Spinal cord (tissue), 10 donors: Measurements from ENCODE around the gene RAB27B. TPM values are rescaled to one million over a fixed set of nuclear protein-coding genes. Genes with fewer than 3 reads are reported as not detected.

ENCODE experiments used
- DNase-seq, 6 donors: peaks; one replicate each; pipeline versions ENCODE4 v3.0.0 to v3.0.0-alpha.2; 2013 to 2015; ENCODE audit warnings: low spot score in 6 of 6, low read depth in 4 of 6
- H3K27ac ChIP-seq: one replicate; pipeline ENCODE4 v1.5.1; 2013; ENCODE audit warnings: low read depth, low read length, control low read depth
- H3K27me3 ChIP-seq: one replicate; pipeline ENCODE4 v1.6.1; 2013; ENCODE audit warnings: low read length; ENCODE audit not compliant: control insufficient read depth, insufficient read depth
- H3K36me3 ChIP-seq: one replicate; pipeline ENCODE4 v1.6.1; 2013; ENCODE audit warnings: low read length; ENCODE audit not compliant: control insufficient read depth, insufficient read depth
- H3K4me1 ChIP-seq: one replicate; pipeline ENCODE4 v1.6.1; 2013; ENCODE audit warnings: low read length; ENCODE audit not compliant: control insufficient read depth, insufficient read depth
- H3K4me3 ChIP-seq: one replicate; pipeline ENCODE4 v1.5.1; 2013; ENCODE audit warnings: low read depth, low read length, control low read depth
- H3K9me3 ChIP-seq: one replicate; pipeline ENCODE4 v1.6.1; 2013; ENCODE audit warnings: low read length; ENCODE audit not compliant: control insufficient read depth, insufficient read depth
- WGBS: methylation state at CpG from one replicate; pipeline ENCODE4 v1.1.5; 2013; ENCODE audit warnings: missing lambda C conversion rate; ENCODE audit not compliant: insufficient coverage; 5-methylcytosine and 5-hydroxymethylcytosine counted together
- polyA plus RNA-seq, 2 donors: library from polyadenylated mRNA; unstranded; fragments of 120-200 nt; gene quantifications; one replicate each; pipeline ENCODE4 v1.2.1, GENCODE V29; 2013; ENCODE audit not compliant: insufficient read length in 2 of 2
- total RNA-seq, 2 donors: library from RNA; depleted of rRNA in 1 of 2; stranded (reverse); fragments of 120-200 nt in 1 of 2; fragments of >200 nt in 1 of 2; gene quantifications; one replicate each; pipeline versions ENCODE4 v1.2.3 to v1.2.4, GENCODE V29; 2013 to 2014
- donor health status: healthy.

RAB27B gene
- total and polyA plus RNA-seq, 4 donors: 13.3 to 71.8 (median 18.3) TPM

DNA sequence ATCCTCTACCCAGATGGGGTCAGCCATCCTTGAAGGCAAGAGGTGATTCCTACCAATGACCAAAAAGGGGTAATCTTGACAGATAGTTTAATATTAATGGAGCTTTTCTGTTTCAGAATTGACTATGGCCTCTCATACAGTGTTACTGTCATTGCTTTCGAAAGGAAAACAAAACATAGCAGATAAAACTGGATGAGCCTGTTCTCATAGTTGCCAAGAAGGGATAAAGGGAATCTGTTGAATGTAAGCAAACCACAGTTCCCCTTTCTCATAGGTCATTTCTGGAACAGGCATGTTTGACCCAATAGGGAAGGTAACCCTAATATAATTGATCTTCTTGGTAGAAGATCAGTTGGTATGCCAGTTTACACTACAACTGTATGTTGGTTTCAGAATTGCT is 1.6 kb downstream of the RAB27B start:
- Histone ChIP-seq H3K4me3 (no peak overlapping the region), H3K36me3 (no peaks in the 10 kb centered on the region), H3K9me3 (peaks cover 4% of the 10 kb centered on the region), H3K4me1 (peaks cover 9% of the 10 kb centered on the region), H3K27me3 (no peaks in the 10 kb centered on the region), H3K27ac (no peak overlapping the region)
- DNase-seq: no peak
- WGBS: no CpG with 5 or more reads among the region's 1 CpG

GRCh38 chr18:54830260-54830659 is 2.0 kb downstream of the RAB27B start:
- no peak for DNase-seq
- H3K36me3 ChIP-seq: no peaks in the 10 kb centered on the region
- H3K9me3 ChIP-seq: peaks cover 4% of the 10 kb centered on the region
- no peaks in the 10 kb centered on the region for H3K27me3 ChIP-seq
- no CpG with 5 or more reads among the region's 1 CpG for WGBS
- H3K4me3 ChIP-seq: no peak overlapping the region
- H3K4me1 ChIP-seq: peaks cover 9% of the 10 kb centered on the region
- H3K27ac ChIP-seq: no peak overlapping the region

DNA sequence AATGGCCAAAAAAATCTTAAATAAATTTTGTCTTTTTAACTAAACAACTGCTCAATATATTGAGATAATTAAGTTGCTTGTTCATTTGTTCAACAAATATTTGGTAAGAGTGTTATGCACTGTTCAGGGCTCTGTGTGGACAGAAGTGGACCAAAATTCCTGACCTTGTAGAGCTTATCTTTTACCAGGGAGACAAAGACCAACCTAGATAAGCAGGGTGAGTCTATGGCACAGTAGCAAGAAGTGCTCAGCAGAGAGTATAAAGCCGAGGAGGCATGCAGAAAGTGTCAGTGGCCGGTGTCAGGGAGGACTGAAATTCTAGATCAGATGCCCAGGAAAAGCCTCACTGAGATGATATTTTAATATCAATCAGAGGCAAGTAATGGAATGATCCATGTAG is 2.6 kb downstream of the RAB27B start:
- no peaks in the 10 kb centered on the region for H3K27me3 ChIP-seq
- DNase-seq: no peak
- no peaks in the 10 kb centered on the region for H3K36me3 ChIP-seq
- peaks cover 4% of the 10 kb centered on the region for H3K9me3 ChIP-seq
- 94% methylated on average over 2 of the region's 2 CpGs for WGBS
- H3K27ac ChIP-seq: no peak overlapping the region
- peaks cover 9% of the 10 kb centered on the region for H3K4me1 ChIP-seq
- no peak overlapping the region for H3K4me3 ChIP-seq

DNA sequence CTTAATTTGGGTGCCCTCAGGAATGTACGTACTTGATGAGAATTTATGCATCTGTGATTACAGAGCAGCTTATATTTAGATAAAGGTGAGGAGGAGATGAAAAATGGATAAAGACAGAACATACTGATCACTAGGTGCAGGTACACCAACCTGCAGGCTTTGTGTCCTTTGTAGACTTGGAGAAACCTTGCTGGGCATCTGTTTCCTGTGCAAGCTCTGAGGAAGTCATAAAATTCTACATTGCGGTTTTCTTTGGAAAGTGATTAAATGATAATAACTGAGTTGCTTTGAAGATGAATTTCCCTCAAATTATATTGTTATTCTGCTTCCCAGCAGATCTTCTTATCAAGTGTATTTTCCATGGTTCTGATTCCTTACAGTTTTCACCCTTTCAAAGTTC is 7.7 kb downstream of the RAB27B start:
- Histone ChIP-seq H3K9me3 (peaks cover 4% of the 10 kb centered on the region), H3K27ac (no peak overlapping the region), H3K4me3 (no peak overlapping the region), H3K36me3 (no peaks in the 10 kb centered on the region), H3K27me3 (no peaks in the 10 kb centered on the region), H3K4me1 (no peaks in the 10 kb centered on the region)
- WGBS: 80% methylated on average over 1 of the region's 2 CpGs
- DNase-seq: no peak

DNA sequence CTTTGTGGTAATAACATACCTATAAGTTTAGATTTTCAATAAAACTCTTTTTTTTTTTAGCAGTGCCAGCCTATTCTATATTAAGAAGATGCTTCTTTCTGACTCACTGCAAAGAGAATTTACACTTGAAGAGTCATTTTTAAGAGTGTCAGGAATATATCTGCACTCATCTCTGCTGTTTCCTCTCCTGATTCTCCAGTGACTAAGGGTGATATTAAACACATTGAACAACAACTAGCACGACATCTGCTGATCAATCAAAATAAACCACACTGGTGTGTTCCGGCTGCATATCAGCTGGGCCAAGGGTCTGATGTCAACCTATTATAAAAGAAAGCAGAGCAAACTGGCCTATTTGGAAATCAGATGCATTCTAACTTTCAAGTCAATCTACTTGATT is 15.0 kb downstream of the RAB27B start:
- no peak overlapping the region for H3K4me3 ChIP-seq
- no peak for DNase-seq
- no CpG with 5 or more reads among the region's 2 CpGs for WGBS
- H3K27me3 ChIP-seq: no peaks in the 10 kb centered on the region
- H3K27ac ChIP-seq: no peak overlapping the region
- H3K9me3 ChIP-seq: no peaks in the 10 kb centered on the region
- H3K4me1 ChIP-seq: no peaks in the 10 kb centered on the region
- H3K36me3 ChIP-seq: no peaks in the 10 kb centered on the region

DNA sequence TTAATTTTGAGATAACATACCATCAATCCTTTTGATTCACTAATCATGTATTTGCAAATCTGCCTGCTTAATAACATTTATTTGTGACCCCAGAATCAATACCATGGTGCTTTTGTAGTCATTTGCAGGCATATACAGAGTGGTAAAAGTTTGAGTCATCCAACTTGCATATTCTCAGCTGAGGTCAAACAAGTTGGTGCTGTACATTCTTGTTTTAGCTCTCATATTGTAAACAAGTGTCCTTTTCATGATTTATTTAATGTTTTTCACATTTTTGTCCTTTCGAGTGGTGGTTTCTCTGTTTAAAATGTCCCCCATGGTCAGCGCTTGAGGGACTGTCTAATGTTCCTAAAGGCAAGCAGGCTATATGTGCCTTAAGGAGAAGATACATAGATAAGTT is 17.5 kb downstream of the RAB27B start:
- Histone ChIP-seq H3K9me3 (no peaks in the 10 kb centered on the region), H3K27me3 (no peaks in the 10 kb centered on the region), H3K36me3 (no peaks in the 10 kb centered on the region), H3K27ac (no peak overlapping the region), H3K4me3 (no peak overlapping the region), H3K4me1 (no peaks in the 10 kb centered on the region)
- no peak for DNase-seq
- WGBS: no CpG with 5 or more reads among the region's 2 CpGs

DNA sequence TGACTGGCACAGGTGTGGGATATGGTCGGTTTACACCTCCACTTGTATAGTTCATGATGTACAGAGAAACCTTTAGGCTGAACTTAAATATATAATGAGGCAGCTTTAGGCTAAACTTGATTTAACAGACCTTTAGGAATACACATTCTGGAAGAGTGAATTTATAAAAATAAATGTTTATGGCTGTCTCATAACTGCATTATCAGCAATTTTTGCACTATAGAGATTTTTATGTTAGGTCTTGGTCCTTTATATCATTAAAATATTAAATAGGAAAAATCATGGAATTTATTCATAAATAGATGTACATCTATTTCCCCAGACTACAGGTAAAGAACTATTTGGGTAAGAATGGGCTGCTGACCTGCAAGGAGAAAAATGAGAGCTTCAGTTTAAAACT is 19.8 kb downstream of the RAB27B start:
- H3K4me1 ChIP-seq: no peaks in the 10 kb centered on the region
- H3K36me3 ChIP-seq: no peaks in the 10 kb centered on the region
- DNase-seq: no peak
- H3K9me3 ChIP-seq: no peaks in the 10 kb centered on the region
- no CpG with 5 or more reads among the region's 1 CpG for WGBS
- no peak overlapping the region for H3K27ac ChIP-seq
- no peak overlapping the region for H3K4me3 ChIP-seq
- no peaks in the 10 kb centered on the region for H3K27me3 ChIP-seq

- 100% methylated on average over 1 of the region's 2 CpGs for WGBS
- no peak overlapping the region for H3K4me3 ChIP-seq
- no peaks in the 10 kb centered on the region for H3K4me1 ChIP-seq
- no peaks in the 10 kb centered on the region for H3K27me3 ChIP-seq
- H3K27ac ChIP-seq: no peak overlapping the region
- no peaks in the 10 kb centered on the region for H3K36me3 ChIP-seq
- H3K9me3 ChIP-seq: no peaks in the 10 kb centered on the region
- no peak for DNase-seq
Measured at GRCh38 chr18:54849683-54850082, 21.4 kb downstream of the RAB27B start.

GRCh38 chr18:54850598-54850997 is 22.3 kb downstream of the RAB27B start:
- no peak for DNase-seq
- Histone ChIP-seq H3K27ac (no peak overlapping the region), H3K9me3 (no peaks in the 10 kb centered on the region), H3K4me3 (no peak overlapping the region), H3K27me3 (no peaks in the 10 kb centered on the region), H3K4me1 (no peaks in the 10 kb centered on the region), H3K36me3 (no peaks in the 10 kb centered on the region)
- WGBS: no CpG with 5 or more reads among the region's 3 CpGs

DNA sequence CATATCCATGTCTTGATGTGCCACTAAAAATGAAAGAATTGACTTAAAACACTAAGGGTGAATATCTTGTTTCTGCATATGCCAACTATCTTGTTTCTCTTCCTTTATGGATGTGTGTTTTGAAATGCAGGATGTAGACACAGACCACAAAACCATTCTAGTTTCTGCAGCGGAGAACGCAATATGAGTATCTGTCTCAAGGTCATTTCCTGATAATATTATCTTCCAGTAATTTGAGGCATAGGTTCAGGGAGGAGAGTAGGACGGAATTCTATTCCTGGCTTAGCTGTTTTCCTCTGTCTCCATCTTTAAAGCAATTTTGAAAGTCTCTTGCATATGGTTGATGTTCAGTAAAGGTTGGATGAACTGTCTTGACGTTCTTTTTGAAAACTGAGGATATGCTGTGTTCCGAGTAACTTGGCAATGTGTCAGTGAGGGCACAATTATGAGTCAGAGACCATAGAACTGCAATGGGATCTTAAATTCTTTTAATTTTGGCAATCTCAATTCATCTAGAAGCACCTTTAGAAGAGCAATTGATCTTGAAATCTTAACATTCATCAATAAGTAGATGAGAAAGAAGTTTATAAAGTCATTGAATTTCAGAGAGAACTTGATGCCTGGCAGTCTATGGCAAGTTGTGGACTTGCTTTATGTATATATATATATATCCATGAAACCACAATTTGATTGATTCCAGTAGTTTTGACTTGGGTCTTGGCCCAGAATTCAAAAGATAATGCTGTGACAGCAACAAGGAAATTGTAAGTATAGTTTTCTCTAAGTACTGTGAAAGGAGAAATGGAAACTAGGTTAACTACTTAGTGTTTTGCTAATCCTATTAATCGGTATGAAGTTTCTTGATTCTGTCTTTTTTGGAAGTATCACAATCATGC is 24.8 kb downstream of the RAB27B start:
- Histone ChIP-seq H3K9me3 (no peaks in the 10 kb centered on the region), H3K4me3 (no peak overlapping the region), H3K4me1 (no peaks in the 10 kb centered on the region), H3K27me3 (no peaks in the 10 kb centered on the region), H3K27ac (no peak overlapping the region), H3K36me3 (no peaks in the 10 kb centered on the region)
- no peak for DNase-seq
- 89% methylated on average over 4 of the region's 6 CpGs for WGBS
